Lung (tissue), 12 donors: ENCODE measurements around the gene AXIN2. TPM values are rescaled to one million over a fixed set of nuclear protein-coding genes. Genes with fewer than 3 reads are reported as not detected.
A peak's percentile ranks its signal among the peaks of the same experiment; 100 is the strongest.

Experiments
- ATAC-seq: fragments of 200-7000 bp; cut with Tn5 transposase; one replicate; pipeline ENCODE4 v1.9.1; 2020; ENCODE audit warnings: moderate number of reproducible peaks; ENCODE audit not compliant: insufficient read depth, low FRiP score
- DNase-seq, 3 donors: peaks; one replicate each; pipeline ENCODE4 v3.0.0-alpha.2; 2013 to 2017
- H3K27ac ChIP-seq, 2 donors: one replicate each; pipeline ENCODE4 v1.5.1; 2013; ENCODE audit warnings: mild to moderate bottlenecking in 2 of 2, moderate library complexity in 2 of 2, control low read depth in 1 of 2, inconsistent platforms in 1 of 2, low read depth in 1 of 2, low read length in 1 of 2
- H3K27me3 ChIP-seq, 3 donors: one replicate each; pipeline ENCODE4 v1.5.1; 2013; ENCODE audit warnings: low read length in 2 of 3; ENCODE audit not compliant: control insufficient read depth in 3 of 3, insufficient read depth in 3 of 3
- H3K36me3 ChIP-seq, 4 donors: one replicate each; pipeline ENCODE4 v1.5.1; 2013; ENCODE audit warnings: low read length in 4 of 4, mild to moderate bottlenecking in 1 of 4, moderate library complexity in 1 of 4; ENCODE audit not compliant: control insufficient read depth in 4 of 4, insufficient read depth in 4 of 4
- H3K4me1 ChIP-seq, 5 donors: one replicate each; pipeline ENCODE4 v1.5.1; 2013; ENCODE audit warnings: low read length in 5 of 5, mild to moderate bottlenecking in 2 of 5, moderate library complexity in 1 of 5; ENCODE audit not compliant: control insufficient read depth in 5 of 5, insufficient read depth in 5 of 5
- H3K4me3 ChIP-seq: one replicate; pipeline ENCODE4 v1.5.1; 2013; ENCODE audit warnings: mild to moderate bottlenecking, control low read depth, moderate library complexity
- H3K9ac ChIP-seq, 2 donors: one replicate each; pipeline ENCODE4 v1.5.1; 2013; ENCODE audit warnings: low read length in 2 of 2, control low read depth in 1 of 2; ENCODE audit not compliant: insufficient read depth in 1 of 2
- H3K9me3 ChIP-seq, 4 donors: one replicate each; pipeline ENCODE4 v1.5.1; 2013; ENCODE audit warnings: low read length in 3 of 4, mild to moderate bottlenecking in 1 of 4, moderate library complexity in 1 of 4; ENCODE audit not compliant: control insufficient read depth in 4 of 4, insufficient read depth in 3 of 4
- CTCF ChIP-seq: IDR thresholded peaks from 2 replicates; pipeline ENCODE4 v1.5.1; 2012; ENCODE audit warnings: mild to moderate bottlenecking; ENCODE audit errors: control extremely low read depth, extremely low read depth
- WGBS, 2 donors: extraction: QIAGEN DNeasy Blood & Tissue Kit; methylation state at CpG; one replicate each; pipeline ENCODE4 v1.1.7; 2013; 5-methylcytosine and 5-hydroxymethylcytosine counted together
- polyA plus RNA-seq, 2 donors: library from polyadenylated mRNA; stranded (reverse); fragments of 200-250 nt; gene quantifications; one replicate each; pipeline ENCODE4 v1.2.1, GENCODE V29; 2013
- total RNA-seq, 2 donors: library from RNA; depleted of rRNA in 1 of 2; stranded (reverse); fragments of >200 nt in 1 of 2; gene quantifications; one replicate each; pipeline ENCODE4 v1.2.1, GENCODE V29; 2014 to 2021
- donor health status: control.
- donor health status: control.
- donor health status: Bipolar disorder and iron deficiency.
- donor health status: healthy.
- donor health status: DM: yes; HTN: yes; CAD: no.

Gene AXIN2
- total and polyA plus RNA-seq, 4 donors, result 13.0 to 127 (median 36.8) TPM

- 58 to 75% methylated on average over 9 of the region's 9 CpGs for WGBS, 2 donors
- ATAC-seq (no peak), DNase-seq (no peak)
- H3K27ac ChIP-seq, result peak overlapping the region; percentile 15 to 30
- H3K4me3 ChIP-seq, result no peak overlapping the region
- no peaks in the 10 kb centered on the region for H3K27me3 ChIP-seq
- no peak for TF ChIP-seq CTCF
- H3K4me1 ChIP-seq, result peaks cover 12 to 65% (median 54%) of the 10 kb centered on the region in 5 donors
- no peak overlapping the region for H3K9ac ChIP-seq
- H3K36me3 ChIP-seq, result peaks cover 4 to 39% (median 16%) of the 10 kb centered on the region in 4 donors
- no peaks in the 10 kb centered on the region for H3K9me3 ChIP-seq
These were observed 11.3 kb downstream of the AXIN2 start for GRCh38 chr17:65550075-65550662.

GRCh38 chr17:65548269-65548969 lies 13.0 kb downstream of the AXIN2 start:
- H3K27ac ChIP-seq, result peak overlapping the region in 1 of 2 donors; percentile 43
- 90 to 96% methylated on average over 6 of the region's 6 CpGs for WGBS, 2 donors
- ATAC-seq (no peak), DNase-seq (no peak)
- H3K27me3 ChIP-seq, result no peaks in the 10 kb centered on the region
- no peaks in the 10 kb centered on the region for H3K9me3 ChIP-seq
- peaks cover 12 to 81% (median 57%) of the 10 kb centered on the region in 5 donors for H3K4me1 ChIP-seq
- peaks cover 4 to 45% (median 19%) of the 10 kb centered on the region in 4 donors for H3K36me3 ChIP-seq
- TF ChIP-seq CTCF, result no peak
- H3K4me3 ChIP-seq, result no peak overlapping the region
- no peak overlapping the region for H3K9ac ChIP-seq

GRCh38 chr17:65547253-65547670 lies 14.2 kb downstream of the AXIN2 start:
- DNase-seq (peak; percentile 35 to 80 (median 63)), ATAC-seq (peak; percentile 20)
- H3K9me3 ChIP-seq, result no peaks in the 10 kb centered on the region
- peak overlapping the region; percentile 54 to 88 for H3K27ac ChIP-seq
- H3K4me3 ChIP-seq, result no peak overlapping the region
- peaks cover 4 to 52% (median 22%) of the 10 kb centered on the region in 4 donors for H3K36me3 ChIP-seq
- 35 to 53% methylated on average over 5 of the region's 5 CpGs for WGBS, 2 donors
- H3K4me1 ChIP-seq, result peaks cover 17 to 80% (median 57%) of the 10 kb centered on the region in 5 donors
- no peaks in the 10 kb centered on the region for H3K27me3 ChIP-seq
- H3K9ac ChIP-seq, result no peak overlapping the region
- no peak for TF ChIP-seq CTCF
